Fibroblast of lung (primary cell): ENCODE results near the gene DNPEP. TPM values are rescaled to one million over a fixed set of nuclear protein-coding genes. Genes with fewer than 3 reads are reported as not detected.
A peak's percentile ranks its signal among the peaks of the same experiment; 100 is the strongest.

Source experiments
- DNase-seq, 2 donors: peaks; one replicate each; pipeline versions ENCODE4 v3.0.0 to v3.0.0-alpha.2; 2010; ENCODE audit warnings: low read depth in 2 of 2
- H2AFZ ChIP-seq: 2 replicates; pipeline ENCODE4 v1.5.1; 2012; ENCODE audit warnings: low read length, control low read depth, inconsistent platforms
- H3K27ac ChIP-seq: 2 replicates; pipeline ENCODE4 v1.5.1; 2011; ENCODE audit warnings: low read length, control low read depth; ENCODE audit not compliant: insufficient read depth
- H3K27me3 ChIP-seq: 2 replicates; pipeline ENCODE4 v1.5.1; 2011; ENCODE audit warnings: mild to moderate bottlenecking, low read length; ENCODE audit not compliant: control insufficient read depth, insufficient read depth
- H3K36me3 ChIP-seq: 2 replicates; pipeline ENCODE4 v1.5.1; 2011; ENCODE audit warnings: low read length; ENCODE audit not compliant: control insufficient read depth, insufficient read depth
- H3K4me1 ChIP-seq: 2 replicates; pipeline ENCODE4 v1.5.1; 2011; ENCODE audit warnings: low read length; ENCODE audit not compliant: control insufficient read depth, insufficient read depth; ENCODE audit errors: extremely low read depth
- H3K4me2 ChIP-seq: 2 replicates; pipeline ENCODE4 v1.5.1; 2011; ENCODE audit warnings: low read length, control low read depth; ENCODE audit not compliant: insufficient read depth; ENCODE audit errors: extremely low read depth
- H3K4me3 ChIP-seq, 4 experiments: fragments of 200-600 bp in 1 of 4; sonication (generic) in 1 of 4; replicated peaks in 1 of 4; 2 replicates each; pipeline ENCODE4 v1.5.1; 2011 to 2016; ENCODE audit warnings: low read length in 4 of 4, low read depth in 3 of 4, mild to moderate bottlenecking in 3 of 4, control low read depth in 2 of 4, inconsistent platforms in 1 of 4, mixed read lengths in 1 of 4; ENCODE audit not compliant: insufficient read depth in 1 of 4; ENCODE audit errors: control extremely low read depth in 1 of 4
- H3K79me2 ChIP-seq: 2 replicates; pipeline ENCODE4 v1.5.1; 2012; ENCODE audit warnings: mild to moderate bottlenecking, low read length, inconsistent platforms; ENCODE audit not compliant: control insufficient read depth, insufficient read depth
- H3K9ac ChIP-seq: 2 replicates; pipeline ENCODE4 v1.5.1; 2011; ENCODE audit warnings: mild to moderate bottlenecking, low read length, control low read depth; ENCODE audit not compliant: insufficient read depth
- H3K9me3 ChIP-seq: 2 replicates; pipeline ENCODE4 v1.5.1; 2012; ENCODE audit warnings: low read depth, low read length; ENCODE audit not compliant: control insufficient read depth, insufficient read depth
- H4K20me1 ChIP-seq: 2 replicates; pipeline ENCODE4 v1.5.1; 2011; ENCODE audit warnings: low read length; ENCODE audit not compliant: control insufficient read depth, insufficient read depth; ENCODE audit errors: extremely low read depth
- CTCF ChIP-seq, 2 donors: IDR thresholded peaks in 1 of 2; conservative IDR thresholded peaks in 1 of 2; 1 replicate in 1 of 2; 2 replicates in 1 of 2; pipeline ENCODE4 v1.5.1; 2011 to 2012; ENCODE audit warnings: low read length in 2 of 2, control low read depth in 1 of 2, inconsistent platforms in 1 of 2, low read depth in 1 of 2, mild to moderate bottlenecking in 1 of 2
- EZH2 ChIP-seq: IDR thresholded peaks from 2 replicates; pipeline ENCODE4 v1.5.1; 2012; ENCODE audit warnings: low read length, control low read depth, mild to moderate bottlenecking; ENCODE audit errors: missing control alignments
- polyA plus RNA-seq, 2 donors: library from polyadenylated mRNA; depleted of rRNA in 1 of 2; stranded (reverse) in 1 of 2; unstranded in 1 of 2; fragments of >200 nt; gene quantifications; 2 replicates each; pipeline ENCODE4 v1.2.1, GENCODE V29; 2011 to 2012; ENCODE audit warnings: missing spikeins in 1 of 2
- total RNA-seq: library from RNA; depleted of rRNA; stranded (reverse); fragments of >200 nt; gene quantifications from 2 replicates; pipeline ENCODE4 v1.2.1, GENCODE V29; 2014

Gene DNPEP
- total and polyA plus RNA-seq, 2 donors (not counting 1 experiment from before 2014, with no cell fraction given), result 38.2 to 72.5 TPM

- H3K4me3 ChIP-seq, result no peak overlapping the region
- no peaks in the 10 kb centered on the region for H3K9me3 ChIP-seq
- no peaks in the 10 kb centered on the region for H3K79me2 ChIP-seq
- no peak overlapping the region for H2AFZ ChIP-seq
- H3K9ac ChIP-seq, result no peak overlapping the region
- TF ChIP-seq CTCF (conservative IDR thresholded peaks at IDR 0.05 in 1 of 2, IDR thresholded peaks at IDR 0.05 in 1 of 2; ENCODE audit: low read depth in 1 of 2, low read length in 2 of 2) (no peak), EZH2 (no peak)
- no peak for DNase-seq
- H4K20me1 ChIP-seq, result no peaks in the 10 kb centered on the region
- H3K27me3 ChIP-seq, result no peaks in the 10 kb centered on the region
- no peak overlapping the region for H3K4me2 ChIP-seq
- H3K4me1 ChIP-seq, result peaks cover 5% of the 10 kb centered on the region
- H3K36me3 ChIP-seq, result no peaks in the 10 kb centered on the region
- no peak overlapping the region for H3K27ac ChIP-seq
Measured at GRCh38 chr2:219399716-219400478, 12.2 kb upstream of the DNPEP start.

- peak overlapping the region; percentile 51 for H3K4me2 ChIP-seq
- H4K20me1 ChIP-seq, result no peaks in the 10 kb centered on the region
- no peak overlapping the region for H3K9ac ChIP-seq
- peak in 1 of 2 donors; percentile 50 for DNase-seq
- H3K27me3 ChIP-seq, result peaks cover under 1% of the 10 kb centered on the region
- no peaks in the 10 kb centered on the region for H3K9me3 ChIP-seq
- H3K27ac ChIP-seq, result no peak overlapping the region
- TF ChIP-seq CTCF (conservative IDR thresholded peaks at IDR 0.05 in 1 of 2, IDR thresholded peaks at IDR 0.05 in 1 of 2; ENCODE audit: low read depth in 1 of 2, low read length in 2 of 2), result no peak
- no peak for TF ChIP-seq EZH2
- no peak overlapping the region for H2AFZ ChIP-seq
- H3K4me3 ChIP-seq, result no peak overlapping the region
- no peaks in the 10 kb centered on the region for H3K79me2 ChIP-seq
- H3K36me3 ChIP-seq, result no peaks in the 10 kb centered on the region
- H3K4me1 ChIP-seq, result peaks cover 5% of the 10 kb centered on the region
Measured at GRCh38 chr2:219398721-219399363, 11.1 kb upstream of the DNPEP start.

DNA sequence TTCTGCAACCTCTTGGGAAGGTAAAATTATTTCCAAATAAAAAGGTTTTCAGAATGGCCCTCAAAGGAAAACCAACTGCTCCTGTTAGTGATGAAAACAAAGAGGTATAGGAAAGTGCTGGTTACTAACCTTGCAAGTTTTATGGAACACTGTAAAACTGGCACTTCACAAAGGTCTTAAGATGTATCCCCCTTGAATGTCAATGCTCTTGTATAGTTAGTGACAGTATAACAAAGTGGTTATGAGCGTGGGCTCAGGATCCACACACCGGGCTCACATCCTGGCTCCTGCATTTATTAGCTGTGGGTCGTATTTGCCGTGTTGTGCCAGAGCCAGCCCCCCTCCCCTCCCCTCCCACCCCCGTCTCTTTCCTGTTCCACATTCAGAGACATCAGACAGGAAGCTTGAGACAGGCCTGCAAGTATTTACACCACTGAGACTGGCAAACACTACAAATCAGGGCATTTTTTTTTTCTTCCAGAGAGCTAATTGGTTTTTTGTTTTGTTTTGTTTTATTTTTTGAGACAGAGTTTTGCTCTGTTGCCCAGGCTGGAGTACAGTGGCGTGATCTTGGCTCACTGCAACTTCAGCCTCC, 9.2 kb upstream of the DNPEP start:
- no peak for DNase-seq
- Histone ChIP-seq H3K79me2 (no peaks in the 10 kb centered on the region), H3K9ac (no peak overlapping the region), H3K27me3 (peaks cover 3% of the 10 kb centered on the region), H3K4me2 (no peak overlapping the region), H3K9me3 (no peaks in the 10 kb centered on the region), H3K4me3 (no peak overlapping the region), H2AFZ (no peak overlapping the region), H3K36me3 (no peaks in the 10 kb centered on the region), H3K27ac (no peak overlapping the region), H3K4me1 (peaks cover 5% of the 10 kb centered on the region), H4K20me1 (no peaks in the 10 kb centered on the region)
- TF ChIP-seq CTCF (conservative IDR thresholded peaks at IDR 0.05 in 1 of 2, IDR thresholded peaks at IDR 0.05 in 1 of 2; ENCODE audit: low read depth in 1 of 2, low read length in 2 of 2) (no peak), EZH2 (no peak)
